SK-N-SH treated with all-trans-retinoic acid at 6 μM for 48 hours (cell line): ENCODE data around the gene TNS1.

ENCODE experiments used
- ARNTL ChIP-seq: fragments of 450-650 bp; formaldehyde crosslinking; IDR thresholded peaks from 2 replicates; pipeline ENCODE4 v1.5.0; 2020; ENCODE audit warnings: low read depth, mild to moderate bottlenecking, moderate library complexity, borderline replicate concordance
- BACH2 ChIP-seq: fragments of 250-450 bp; sonication (Bioruptor Pico); IDR thresholded peaks from 2 replicates; pipeline ENCODE4 v1.9.0; 2021; ENCODE audit warnings: mild to moderate bottlenecking, borderline replicate concordance
- CSRNP3 ChIP-seq: fragments of 250-450 bp; sonication (Bioruptor Pico); IDR thresholded peaks from 2 replicates; pipeline ENCODE4 v1.5.1; 2021; ENCODE audit warnings: mild to moderate bottlenecking, moderate library complexity
- ESRRG ChIP-seq: fragments of 250-450 bp; sonication (Bioruptor Pico); IDR thresholded peaks from 2 replicates; pipeline ENCODE4 v1.6.1; 2021; ENCODE audit warnings: mild to moderate bottlenecking
- ISL1 ChIP-seq: fragments of 250-450 bp; sonication (Bioruptor Pico); IDR thresholded peaks from 2 replicates; pipeline ENCODE4 v2.1.2; 2022; ENCODE audit warnings: mild to moderate bottlenecking, moderate library complexity
- RARB ChIP-seq: fragments of 250-450 bp; sonication (Bioruptor Pico); IDR thresholded peaks from 2 replicates; pipeline ENCODE4 v1.8.0; 2021; ENCODE audit warnings: mild to moderate bottlenecking, moderate library complexity
- TOX ChIP-seq: fragments of 250-450 bp; sonication (Bioruptor Pico); IDR thresholded peaks from 2 replicates; pipeline ENCODE4 v1.8.0; 2021; ENCODE audit warnings: mild to moderate bottlenecking, moderate library complexity, borderline replicate concordance
- ZFP3 ChIP-seq: fragments of 250-450 bp; sonication (Bioruptor Pico); IDR thresholded peaks from 2 replicates; pipeline ENCODE4 v1.5.0; 2020; ENCODE audit warnings: mild to moderate bottlenecking, moderate library complexity
- ZFP30 ChIP-seq: fragments of 450-650 bp; formaldehyde crosslinking; IDR thresholded peaks from 2 replicates; pipeline ENCODE4 v1.5.0; 2022; ENCODE audit warnings: mild to moderate bottlenecking, moderate library complexity
- ZNF8 ChIP-seq: fragments of 450-650 bp; formaldehyde crosslinking; IDR thresholded peaks from 2 replicates; pipeline ENCODE4 v1.5.0; 2020; ENCODE audit warnings: mild to moderate bottlenecking, moderate library complexity
- TF ChIP-seq, protein P1 (sequence below): fragments of 250-450 bp; sonication (Bioruptor Pico); IDR thresholded peaks from 2 replicates; pipeline ENCODE4 v1.5.0; 2020; ENCODE audit warnings: mild to moderate bottlenecking, moderate library complexity
- TF ChIP-seq, protein P2 (sequence below): fragments of 250-450 bp; sonication (Bioruptor Pico); IDR thresholded peaks from 2 replicates; pipeline ENCODE4 v1.8.0; 2020; ENCODE audit warnings: mild to moderate bottlenecking, moderate library complexity, borderline replicate concordance

DNA sequence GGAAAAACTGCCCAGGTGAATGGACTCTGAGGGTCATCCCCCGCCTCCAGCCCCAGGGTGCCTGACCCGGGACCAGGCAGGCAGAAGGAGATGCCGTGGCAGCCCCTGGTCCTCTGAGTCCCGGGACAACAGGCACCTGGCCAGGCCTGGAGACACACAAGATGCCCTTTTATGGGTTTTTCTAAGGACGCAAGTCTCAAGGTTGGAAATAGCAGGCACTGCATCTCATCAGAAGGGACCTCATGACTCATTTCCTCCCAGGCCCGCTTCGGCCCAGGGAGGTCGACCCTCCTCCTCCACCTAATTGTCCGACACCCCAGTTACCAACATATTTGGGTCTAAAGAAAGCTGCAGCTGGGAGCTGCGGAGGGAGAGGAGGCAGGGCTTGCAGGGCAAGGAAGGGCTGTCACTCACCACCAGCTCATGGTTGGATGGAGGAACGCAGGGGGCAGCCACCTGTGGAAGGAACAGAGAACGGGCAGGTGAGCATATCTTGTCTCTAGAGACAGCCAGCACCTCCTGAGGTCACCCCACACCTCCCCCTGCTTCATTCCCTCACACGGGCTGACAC is 82.9 kb downstream of the TNS1 start:
- TF ChIP-seq ZNF8 (CRISPR knock-in tag) (no peak), ZFP3 (CRISPR knock-in tag) (no peak), BACH2 (no peak), TOX (no peak), RARB (no peak), ARNTL (CRISPR knock-in tag) (no peak), CSRNP3 (CRISPR knock-in tag) (no peak), ZFP30 (no peak), ESRRG (CRISPR knock-in tag) (no peak), ISL1 (no peak)
- TF ChIP-seq, protein P1, sequence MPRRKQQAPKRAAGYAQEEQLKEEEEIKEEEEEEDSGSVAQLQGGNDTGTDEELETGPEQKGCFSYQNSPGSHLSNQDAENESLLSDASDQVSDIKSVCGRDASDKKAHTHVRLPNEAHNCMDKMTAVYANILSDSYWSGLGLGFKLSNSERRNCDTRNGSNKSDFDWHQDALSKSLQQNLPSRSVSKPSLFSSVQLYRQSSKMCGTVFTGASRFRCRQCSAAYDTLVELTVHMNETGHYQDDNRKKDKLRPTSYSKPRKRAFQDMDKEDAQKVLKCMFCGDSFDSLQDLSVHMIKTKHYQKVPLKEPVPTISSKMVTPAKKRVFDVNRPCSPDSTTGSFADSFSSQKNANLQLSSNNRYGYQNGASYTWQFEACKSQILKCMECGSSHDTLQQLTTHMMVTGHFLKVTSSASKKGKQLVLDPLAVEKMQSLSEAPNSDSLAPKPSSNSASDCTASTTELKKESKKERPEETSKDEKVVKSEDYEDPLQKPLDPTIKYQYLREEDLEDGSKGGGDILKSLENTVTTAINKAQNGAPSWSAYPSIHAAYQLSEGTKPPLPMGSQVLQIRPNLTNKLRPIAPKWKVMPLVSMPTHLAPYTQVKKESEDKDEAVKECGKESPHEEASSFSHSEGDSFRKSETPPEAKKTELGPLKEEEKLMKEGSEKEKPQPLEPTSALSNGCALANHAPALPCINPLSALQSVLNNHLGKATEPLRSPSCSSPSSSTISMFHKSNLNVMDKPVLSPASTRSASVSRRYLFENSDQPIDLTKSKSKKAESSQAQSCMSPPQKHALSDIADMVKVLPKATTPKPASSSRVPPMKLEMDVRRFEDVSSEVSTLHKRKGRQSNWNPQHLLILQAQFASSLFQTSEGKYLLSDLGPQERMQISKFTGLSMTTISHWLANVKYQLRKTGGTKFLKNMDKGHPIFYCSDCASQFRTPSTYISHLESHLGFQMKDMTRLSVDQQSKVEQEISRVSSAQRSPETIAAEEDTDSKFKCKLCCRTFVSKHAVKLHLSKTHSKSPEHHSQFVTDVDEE (CRISPR knock-in tag), result no peak
- TF ChIP-seq, protein P2, sequence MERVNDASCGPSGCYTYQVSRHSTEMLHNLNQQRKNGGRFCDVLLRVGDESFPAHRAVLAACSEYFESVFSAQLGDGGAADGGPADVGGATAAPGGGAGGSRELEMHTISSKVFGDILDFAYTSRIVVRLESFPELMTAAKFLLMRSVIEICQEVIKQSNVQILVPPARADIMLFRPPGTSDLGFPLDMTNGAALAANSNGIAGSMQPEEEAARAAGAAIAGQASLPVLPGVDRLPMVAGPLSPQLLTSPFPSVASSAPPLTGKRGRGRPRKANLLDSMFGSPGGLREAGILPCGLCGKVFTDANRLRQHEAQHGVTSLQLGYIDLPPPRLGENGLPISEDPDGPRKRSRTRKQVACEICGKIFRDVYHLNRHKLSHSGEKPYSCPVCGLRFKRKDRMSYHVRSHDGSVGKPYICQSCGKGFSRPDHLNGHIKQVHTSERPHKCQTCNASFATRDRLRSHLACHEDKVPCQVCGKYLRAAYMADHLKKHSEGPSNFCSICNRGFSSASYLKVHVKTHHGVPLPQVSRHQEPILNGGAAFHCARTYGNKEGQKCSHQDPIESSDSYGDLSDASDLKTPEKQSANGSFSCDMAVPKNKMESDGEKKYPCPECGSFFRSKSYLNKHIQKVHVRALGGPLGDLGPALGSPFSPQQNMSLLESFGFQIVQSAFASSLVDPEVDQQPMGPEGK (CRISPR knock-in tag), result no peak
